CD14-positive monocyte (primary cell): ENCODE measurements around the gene SLC24A3. TPM values are rescaled to one million over a fixed set of nuclear protein-coding genes. Genes with fewer than 3 reads are reported as not detected.
A peak's percentile ranks its signal among the peaks of the same experiment; 100 is the strongest.

Experiments
- DNase-seq, 3 donors: peaks; one replicate each; pipeline ENCODE4 v3.0.0-alpha.2; 2011 to 2022
- H2AFZ ChIP-seq: 2 replicates; pipeline ENCODE4 v1.6.0; 2012; ENCODE audit warnings: mild to moderate bottlenecking, low read depth, low read length, inconsistent platforms; ENCODE audit not compliant: insufficient read depth, poor library complexity, severe bottlenecking
- H3K27ac ChIP-seq, 2 donors: 1 replicate in 1 of 2; 2 replicates in 1 of 2; pipeline ENCODE4 v1.5.1; 2012 to 2013; ENCODE audit warnings: low read length in 2 of 2, control low read depth in 1 of 2, inconsistent platforms in 1 of 2, low read depth in 1 of 2, mild to moderate bottlenecking in 1 of 2
- H3K27me3 ChIP-seq, 2 donors: one replicate each; pipeline versions ENCODE4 v1.6.0 to v1.6.1; 2011 to 2013; ENCODE audit warnings: low read length in 2 of 2; ENCODE audit not compliant: control insufficient read depth in 2 of 2, insufficient read depth in 2 of 2
- H3K36me3 ChIP-seq, 2 donors: replicated peaks in 1 of 2; 1 replicate in 1 of 2; 2 replicates in 1 of 2; pipeline versions ENCODE4 v1.5.1 to v1.6.1; 2012 to 2013; ENCODE audit warnings: low read length in 2 of 2, control low read depth in 1 of 2, inconsistent platforms in 1 of 2, mild to moderate bottlenecking in 1 of 2; ENCODE audit not compliant: insufficient read depth in 2 of 2, control insufficient read depth in 1 of 2
- H3K4me1 ChIP-seq, 2 donors: 1 replicate in 1 of 2; 2 replicates in 1 of 2; pipeline versions ENCODE4 v1.5.1 to v1.6.1; 2012 to 2013; ENCODE audit warnings: low read length in 2 of 2, control low read depth in 1 of 2, inconsistent platforms in 1 of 2, mild to moderate bottlenecking in 1 of 2, moderate library complexity in 1 of 2; ENCODE audit not compliant: insufficient read depth in 2 of 2, control insufficient read depth in 1 of 2
- H3K4me2 ChIP-seq: replicated peaks from 2 replicates; pipeline ENCODE3; 2012; ENCODE audit warnings: low read length, moderate library complexity, mild to moderate bottlenecking; ENCODE audit not compliant: poor library complexity, severe bottlenecking; ENCODE audit errors: extremely low read depth
- H3K4me3 ChIP-seq, 3 experiments: fragments of 200-600 bp in 1 of 3; sonication (generic) in 1 of 3; replicated peaks in 1 of 3; 1 replicate in 2 of 3; 2 replicates in 1 of 3; pipeline ENCODE4 v1.5.1; 2011 to 2013; ENCODE audit warnings: low read length in 3 of 3, mild to moderate bottlenecking in 3 of 3, control low read depth in 2 of 3, low read depth in 2 of 3, inconsistent platforms in 1 of 3, moderate library complexity in 1 of 3
- H3K79me2 ChIP-seq: 2 replicates; pipeline ENCODE4 v1.6.0; 2012; ENCODE audit warnings: mild to moderate bottlenecking, control low read depth, inconsistent platforms, low read length, moderate library complexity; ENCODE audit not compliant: insufficient read depth
- H3K9ac ChIP-seq: 2 replicates; pipeline ENCODE4 v1.6.0; 2017; ENCODE audit warnings: low read length, mild to moderate bottlenecking; ENCODE audit not compliant: insufficient read depth, poor library complexity, severe bottlenecking
- H3K9me3 ChIP-seq, 2 donors: replicated peaks in 1 of 2; 1 replicate in 1 of 2; 2 replicates in 1 of 2; pipeline versions ENCODE4 v1.5.1 to v1.6.1; 2012 to 2013; ENCODE audit warnings: low read length in 2 of 2, control low read depth in 1 of 2; ENCODE audit not compliant: control insufficient read depth in 1 of 2, insufficient read depth in 1 of 2
- H4K20me1 ChIP-seq: 2 replicates; pipeline ENCODE4 v1.6.0; 2012; ENCODE audit warnings: mild to moderate bottlenecking, low read length, control low read depth, moderate library complexity; ENCODE audit not compliant: insufficient read depth
- H3K27ac Mint-ChIP-seq, 7 donors: one replicate each; pipeline ENCODE4 v1.8.0; 2020; ENCODE audit warnings: mild to moderate bottlenecking in 7 of 7, mixed read lengths in 7 of 7, moderate library complexity in 6 of 7, inconsistent platforms in 2 of 7
- H3K27me3 Mint-ChIP-seq, 3 donors: one replicate each; pipeline ENCODE4 v1.8.0; 2021 to 2022; ENCODE audit warnings: low read depth in 3 of 3, mild to moderate bottlenecking in 3 of 3, mixed read lengths in 3 of 3, moderate library complexity in 3 of 3, inconsistent platforms in 1 of 3
- H3K36me3 Mint-ChIP-seq, 2 donors: one replicate each; pipeline ENCODE4 v1.8.0; 2020; ENCODE audit warnings: mixed read lengths in 2 of 2, inconsistent platforms in 1 of 2, mild to moderate bottlenecking in 1 of 2
- H3K4me1 Mint-ChIP-seq: one replicate; pipeline ENCODE4 v1.8.0; 2020; ENCODE audit warnings: mild to moderate bottlenecking, mixed read lengths
- H3K4me3 Mint-ChIP-seq, 2 donors: one replicate each; pipeline ENCODE4 v1.8.0; 2020; ENCODE audit warnings: mild to moderate bottlenecking in 2 of 2, mixed read lengths in 2 of 2, moderate library complexity in 1 of 2
- H3K9me3 Mint-ChIP-seq, 7 donors: one replicate each; pipeline ENCODE4 v1.8.0; 2020 to 2022; ENCODE audit warnings: mixed read lengths in 7 of 7, mild to moderate bottlenecking in 6 of 7, moderate library complexity in 6 of 7, inconsistent platforms in 2 of 7
- WGBS: methylation state at CpG from one replicate; pipeline ENCODE4 v1.1.5; 2013; ENCODE audit warnings: missing lambda C conversion rate; ENCODE audit not compliant: insufficient coverage; 5-methylcytosine and 5-hydroxymethylcytosine counted together
- intact Hi-C, 2 donors: fragments of 100-400 bp; cut with micrococcal nuclease; formaldehyde crosslinking; loops; one replicate each; pipeline versions ENCODE4 v1.15.0 to v1.15.1; 2023
- polyA plus RNA-seq, 3 donors: library from polyadenylated mRNA; depleted of rRNA in 1 of 3; unstranded in 2 of 3; stranded (reverse) in 1 of 3; fragments of 300-500 nt in 2 of 3; fragments of >200 nt in 1 of 3; fragmentation: Illumina TruSeq in 2 of 3; gene quantifications; 1 replicate in 2 of 3; 2 replicates in 1 of 3; pipeline ENCODE4 v1.2.3, GENCODE V29; 2012 to 2021
- TF ChIP-seq, protein P1 (sequence below): fragments of 200-600 bp; IDR thresholded peaks from one replicate; pipeline ENCODE4 v1.8.0; 2022; ENCODE audit warnings: antibody characterized with exemption, mild to moderate bottlenecking

SLC24A3 gene
- polyA plus RNA-seq, 3 donors, result 0.04 to 0.08 TPM; not detected in 1

DNA sequence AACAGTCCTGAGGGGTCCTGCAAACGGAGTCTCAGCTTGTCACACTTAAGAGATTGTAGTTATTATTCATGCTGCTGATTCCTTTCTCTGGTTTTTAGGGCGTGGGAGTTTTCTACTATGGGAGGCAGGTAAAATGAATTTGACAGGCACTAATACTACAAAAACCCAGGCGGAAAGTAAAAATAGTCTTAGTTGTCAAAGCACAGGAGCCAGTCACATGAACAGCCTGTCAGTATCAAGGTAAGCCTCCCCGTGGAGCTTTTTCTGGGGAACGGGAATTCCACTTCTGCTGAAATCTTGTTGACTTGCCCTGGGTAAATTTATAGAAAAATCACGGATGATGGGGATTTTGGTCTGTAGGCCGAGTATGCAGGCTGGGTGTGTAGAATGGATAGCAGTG is 79.8 kb downstream of the SLC24A3 start:
- Mint-ChIP-seq H3K27me3 (peaks cover 0 to 3% (median 3%) of the 10 kb centered on the region in 3 donors), H3K27ac (peak overlapping the region in 1 of 7 donors; percentile 25), H3K9me3 (peaks cover 0 to 5% (median 0%) of the 10 kb centered on the region in 7 donors), H3K4me3 (no peak overlapping the region), H3K4me1 (peaks cover 2% of the 10 kb centered on the region), H3K36me3 (no peaks in the 10 kb centered on the region)
- Histone ChIP-seq H3K36me3 (no peaks in the 10 kb centered on the region), H2AFZ (no peak overlapping the region), H3K4me3 (no peak overlapping the region), H3K4me1 (no peaks in the 10 kb centered on the region), H3K9ac (no peak overlapping the region), H3K9me3 (no peaks in the 10 kb centered on the region), H4K20me1 (no peaks in the 10 kb centered on the region), H3K4me2 (no peak overlapping the region), H3K27ac (no peak overlapping the region), H3K79me2 (no peaks in the 10 kb centered on the region), H3K27me3 (no peaks in the 10 kb centered on the region)
- WGBS, result 97% methylated on average over 5 of the region's 7 CpGs
- TF ChIP-seq, protein P1, sequence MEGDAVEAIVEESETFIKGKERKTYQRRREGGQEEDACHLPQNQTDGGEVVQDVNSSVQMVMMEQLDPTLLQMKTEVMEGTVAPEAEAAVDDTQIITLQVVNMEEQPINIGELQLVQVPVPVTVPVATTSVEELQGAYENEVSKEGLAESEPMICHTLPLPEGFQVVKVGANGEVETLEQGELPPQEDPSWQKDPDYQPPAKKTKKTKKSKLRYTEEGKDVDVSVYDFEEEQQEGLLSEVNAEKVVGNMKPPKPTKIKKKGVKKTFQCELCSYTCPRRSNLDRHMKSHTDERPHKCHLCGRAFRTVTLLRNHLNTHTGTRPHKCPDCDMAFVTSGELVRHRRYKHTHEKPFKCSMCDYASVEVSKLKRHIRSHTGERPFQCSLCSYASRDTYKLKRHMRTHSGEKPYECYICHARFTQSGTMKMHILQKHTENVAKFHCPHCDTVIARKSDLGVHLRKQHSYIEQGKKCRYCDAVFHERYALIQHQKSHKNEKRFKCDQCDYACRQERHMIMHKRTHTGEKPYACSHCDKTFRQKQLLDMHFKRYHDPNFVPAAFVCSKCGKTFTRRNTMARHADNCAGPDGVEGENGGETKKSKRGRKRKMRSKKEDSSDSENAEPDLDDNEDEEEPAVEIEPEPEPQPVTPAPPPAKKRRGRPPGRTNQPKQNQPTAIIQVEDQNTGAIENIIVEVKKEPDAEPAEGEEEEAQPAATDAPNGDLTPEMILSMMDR, result no peak
- intact Hi-C loops, result no loop called here
- DNase-seq, result no peak

DNA sequence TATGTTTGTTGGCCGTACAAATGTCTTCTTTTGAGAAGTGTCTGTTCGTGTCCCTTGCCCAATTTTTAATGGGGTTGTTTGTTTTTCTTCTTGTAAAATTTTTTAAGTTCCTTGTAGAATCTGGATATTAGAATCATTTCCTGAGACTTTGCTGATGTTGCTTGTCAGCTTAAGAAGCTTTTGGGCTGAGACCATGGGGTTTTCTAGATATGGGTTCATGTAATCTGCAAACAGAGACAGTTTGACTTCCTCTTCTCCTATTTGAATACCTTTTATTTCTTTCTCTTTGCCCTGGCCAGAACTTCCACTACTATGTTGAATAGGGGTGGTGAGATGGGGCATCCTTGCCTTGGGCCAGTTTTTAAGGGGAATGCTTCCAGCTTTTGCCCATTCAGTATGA is 82.6 kb downstream of the SLC24A3 start:
- Mint-ChIP-seq H3K9me3 (peaks cover under 1 to 8% (median 2%) of the 10 kb centered on the region in 7 donors), H3K36me3 (no peaks in the 10 kb centered on the region), H3K27me3 (peaks cover 0 to 3% (median 2%) of the 10 kb centered on the region in 3 donors), H3K4me3 (no peak overlapping the region), H3K4me1 (peaks cover 15% of the 10 kb centered on the region), H3K27ac (no peak overlapping the region)
- no peaks in the 10 kb centered on the region for H3K27me3 ChIP-seq
- peaks cover 4 to 10% of the 10 kb centered on the region in 2 donors for H3K4me1 ChIP-seq
- peaks cover 0 to under 1% of the 10 kb centered on the region in 2 donors for H3K9me3 ChIP-seq
- no peak overlapping the region for H2AFZ ChIP-seq
- DNase-seq, result no peak
- no peaks in the 10 kb centered on the region for H4K20me1 ChIP-seq
- no peaks in the 10 kb centered on the region for H3K79me2 ChIP-seq
- no peaks in the 10 kb centered on the region for H3K36me3 ChIP-seq
- H3K4me3 ChIP-seq, result no peak overlapping the region
- intact Hi-C loops, result no loop called here
- TF ChIP-seq, protein P1, result no peak
- no peak overlapping the region for H3K4me2 ChIP-seq
- H3K9ac ChIP-seq, result no peak overlapping the region
- H3K27ac ChIP-seq, result no peak overlapping the region
- 71% methylated on average over 1 of the region's 2 CpGs for WGBS
